Osteocyte (in vitro differentiated cells): ENCODE results near the gene ZNF785. TPM values are rescaled to one million over a fixed set of nuclear protein-coding genes. Genes with fewer than 3 reads are reported as not detected.
"Not testable (repeated sequence)": the region's sequence is repeated elsewhere in the genome, so short reads cannot be mapped to it uniquely, and the experiment has no call there.

ENCODE experiments used
- DNase-seq: peaks from one replicate; pipeline ENCODE4 v3.0.0; 2021; ENCODE audit warnings: mixed read lengths; ENCODE audit not compliant: unreplicated experiment; ENCODE audit errors: extremely low spot score
- H3K27ac Mint-ChIP-seq: one replicate; pipeline ENCODE4 v1.8.0; 2021; ENCODE audit warnings: mild to moderate bottlenecking, mixed read lengths; ENCODE audit not compliant: unreplicated experiment
- H3K27me3 Mint-ChIP-seq: one replicate; pipeline ENCODE4 v1.8.0; 2021; ENCODE audit warnings: mixed read lengths; ENCODE audit not compliant: unreplicated experiment
- H3K36me3 Mint-ChIP-seq: one replicate; pipeline ENCODE4 v1.8.0; 2021; ENCODE audit warnings: mixed read lengths; ENCODE audit not compliant: unreplicated experiment
- H3K4me1 Mint-ChIP-seq: one replicate; pipeline ENCODE4 v1.8.0; 2021; ENCODE audit warnings: mixed read lengths; ENCODE audit not compliant: unreplicated experiment
- H3K4me3 Mint-ChIP-seq: one replicate; pipeline ENCODE4 v1.8.0; 2021; ENCODE audit warnings: mild to moderate bottlenecking, moderate library complexity, mixed read lengths; ENCODE audit not compliant: unreplicated experiment
- H3K9me3 Mint-ChIP-seq: one replicate; pipeline ENCODE4 v1.8.0; 2021; ENCODE audit warnings: mixed read lengths; ENCODE audit not compliant: unreplicated experiment
- total RNA-seq: library from RNA; stranded (reverse); gene quantifications from 2 replicates; pipeline ENCODE4 v1.2.1, GENCODE V29; 2021
- TF ChIP-seq, protein P1 (sequence below): fragments of 200-600 bp; sonication (generic); IDR thresholded peaks from 2 replicates; pipeline ENCODE4 v1.5.0; 2021; ENCODE audit warnings: antibody characterized with exemption, mild to moderate bottlenecking, moderate library complexity

Gene ZNF785
- total RNA-seq, 1 donor from 2014 or later, result 19.8 TPM

DNA sequence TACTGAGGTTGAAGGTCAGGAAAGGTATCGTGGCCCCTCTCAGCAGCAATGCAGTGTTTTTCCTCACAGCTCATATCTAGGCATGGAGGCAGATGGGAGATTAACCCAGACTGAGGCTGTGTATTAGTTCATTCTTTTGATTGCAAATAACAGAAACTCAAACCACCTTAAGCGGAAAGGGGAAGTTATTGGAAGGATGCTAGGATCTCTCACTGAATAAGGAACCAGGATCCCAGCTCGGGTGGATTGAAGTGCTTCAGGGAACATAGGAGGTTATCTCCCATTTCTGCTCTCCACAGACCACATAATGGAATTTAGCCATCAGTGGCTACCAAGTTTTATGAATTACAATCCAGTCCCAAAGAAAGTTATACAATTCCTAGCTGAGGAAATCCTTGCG, 16.5 kb upstream of the ZNF785 start:
- TF ChIP-seq, protein P1, sequence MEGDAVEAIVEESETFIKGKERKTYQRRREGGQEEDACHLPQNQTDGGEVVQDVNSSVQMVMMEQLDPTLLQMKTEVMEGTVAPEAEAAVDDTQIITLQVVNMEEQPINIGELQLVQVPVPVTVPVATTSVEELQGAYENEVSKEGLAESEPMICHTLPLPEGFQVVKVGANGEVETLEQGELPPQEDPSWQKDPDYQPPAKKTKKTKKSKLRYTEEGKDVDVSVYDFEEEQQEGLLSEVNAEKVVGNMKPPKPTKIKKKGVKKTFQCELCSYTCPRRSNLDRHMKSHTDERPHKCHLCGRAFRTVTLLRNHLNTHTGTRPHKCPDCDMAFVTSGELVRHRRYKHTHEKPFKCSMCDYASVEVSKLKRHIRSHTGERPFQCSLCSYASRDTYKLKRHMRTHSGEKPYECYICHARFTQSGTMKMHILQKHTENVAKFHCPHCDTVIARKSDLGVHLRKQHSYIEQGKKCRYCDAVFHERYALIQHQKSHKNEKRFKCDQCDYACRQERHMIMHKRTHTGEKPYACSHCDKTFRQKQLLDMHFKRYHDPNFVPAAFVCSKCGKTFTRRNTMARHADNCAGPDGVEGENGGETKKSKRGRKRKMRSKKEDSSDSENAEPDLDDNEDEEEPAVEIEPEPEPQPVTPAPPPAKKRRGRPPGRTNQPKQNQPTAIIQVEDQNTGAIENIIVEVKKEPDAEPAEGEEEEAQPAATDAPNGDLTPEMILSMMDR, result no peak
- DNase-seq, result no peak
- H3K27me3 Mint-ChIP-seq, result no peaks in the 10 kb centered on the region
- H3K36me3 Mint-ChIP-seq, result peaks cover 28% of the 10 kb centered on the region
- H3K4me1 Mint-ChIP-seq, result no peaks in the 10 kb centered on the region
- no peaks in the 10 kb centered on the region for H3K9me3 Mint-ChIP-seq
- no peak overlapping the region for H3K4me3 Mint-ChIP-seq
- no peak overlapping the region for H3K27ac Mint-ChIP-seq

DNA sequence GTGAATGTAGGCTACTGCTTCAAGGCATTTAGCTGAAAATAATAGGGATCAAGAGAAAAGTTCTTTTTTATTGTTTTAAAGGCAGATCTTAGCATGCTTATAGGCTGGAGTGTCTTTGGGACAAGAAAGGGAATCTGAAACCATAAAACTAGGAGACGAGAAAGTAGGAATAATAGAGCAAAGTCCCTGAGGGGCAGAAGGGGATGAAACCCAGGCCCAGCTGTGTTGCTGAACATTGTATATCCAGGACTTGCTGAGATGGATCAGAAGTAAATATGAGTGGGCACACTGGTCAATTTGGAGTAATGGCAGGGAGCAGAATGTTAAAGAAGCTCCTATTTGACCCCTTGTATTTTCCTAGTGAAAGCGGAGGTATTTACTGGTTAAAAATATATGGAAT, 15.4 kb upstream of the ZNF785 start:
- Mint-ChIP-seq H3K9me3 (no peaks in the 10 kb centered on the region), H3K4me3 (no peak overlapping the region), H3K36me3 (peaks cover 21% of the 10 kb centered on the region), H3K27ac (no peak overlapping the region), H3K4me1 (no peaks in the 10 kb centered on the region), H3K27me3 (no peaks in the 10 kb centered on the region)
- TF ChIP-seq, protein P1, result no peak
- DNase-seq, result no peak

DNA sequence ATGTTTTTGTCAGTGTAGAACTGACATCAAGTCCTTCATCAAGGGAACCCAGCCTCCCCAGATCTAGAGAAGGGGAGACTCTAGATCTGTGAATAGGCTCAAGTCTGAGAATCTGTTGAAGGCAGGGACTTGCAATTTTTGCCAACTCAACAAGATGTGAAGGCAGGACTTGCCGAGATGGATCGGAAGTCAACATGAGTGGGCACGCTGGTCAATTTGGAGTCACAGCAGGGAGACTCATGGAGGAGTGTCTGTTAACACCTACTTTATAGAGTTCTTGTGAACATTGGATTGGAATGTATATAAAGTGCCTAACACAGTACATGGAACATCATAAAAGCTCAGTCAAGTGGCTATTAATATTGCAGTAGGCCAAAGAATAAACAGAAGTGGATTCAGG, 14.7 kb upstream of the ZNF785 start:
- H3K4me1 Mint-ChIP-seq, result no peaks in the 10 kb centered on the region
- TF ChIP-seq, protein P1, result no peak
- DNase-seq, result no peak
- H3K27ac Mint-ChIP-seq, result no peak overlapping the region
- peaks cover 17% of the 10 kb centered on the region for H3K36me3 Mint-ChIP-seq
- no peaks in the 10 kb centered on the region for H3K9me3 Mint-ChIP-seq
- H3K27me3 Mint-ChIP-seq, result no peaks in the 10 kb centered on the region
- H3K4me3 Mint-ChIP-seq, result no peak overlapping the region

DNA sequence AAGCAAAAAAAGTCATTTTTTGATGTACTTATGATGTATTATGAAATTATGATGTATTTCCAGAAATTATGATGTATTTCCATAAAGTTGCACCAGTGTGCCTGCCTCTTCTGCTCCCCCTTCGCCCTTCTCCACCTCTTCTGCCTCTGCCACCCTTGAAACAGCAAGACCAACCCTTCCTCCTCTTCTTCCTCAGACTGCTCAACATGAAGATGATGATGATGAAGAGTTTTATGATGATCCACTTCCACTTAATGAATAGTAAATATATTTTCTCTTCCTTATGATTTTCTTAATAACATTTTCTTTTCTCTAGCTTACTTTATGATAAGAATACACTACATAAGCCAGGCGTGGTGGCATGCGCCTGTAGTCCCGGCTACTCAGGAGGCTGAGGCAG, 7.4 kb upstream of the ZNF785 start:
- no peak for DNase-seq
- Mint-ChIP-seq H3K27me3 (no peaks in the 10 kb centered on the region), H3K27ac (no peak overlapping the region), H3K4me1 (no peaks in the 10 kb centered on the region), H3K36me3 (no peaks in the 10 kb centered on the region), H3K9me3 (peaks cover 6% of the 10 kb centered on the region), H3K4me3 (no peak overlapping the region)
- TF ChIP-seq, protein P1, result no peak

DNA sequence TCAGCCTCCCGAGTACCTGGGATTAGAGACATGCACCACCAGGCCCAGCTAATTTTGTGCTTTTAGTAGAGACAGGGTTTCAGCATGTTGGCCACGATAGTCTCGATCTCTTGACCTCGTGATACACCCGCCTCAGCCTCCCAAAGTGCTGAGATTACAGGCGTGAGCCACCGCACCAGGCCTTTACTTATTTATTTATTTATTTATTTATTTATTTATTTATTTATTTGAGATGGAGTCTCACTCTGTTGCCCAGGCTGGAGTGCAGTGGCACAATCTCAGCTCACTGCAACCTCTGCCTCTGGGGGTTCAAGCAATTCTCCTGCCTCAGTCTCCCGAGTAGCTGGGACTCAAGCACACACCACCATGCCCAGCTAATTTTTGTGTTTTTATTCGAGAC, 5.4 kb upstream of the ZNF785 start:
- not testable (repeated sequence) for DNase-seq, H3K27ac Mint-ChIP-seq, H3K36me3 Mint-ChIP-seq, H3K4me3 Mint-ChIP-seq, H3K9me3 Mint-ChIP-seq, H3K27me3 Mint-ChIP-seq, H3K4me1 Mint-ChIP-seq

DNA sequence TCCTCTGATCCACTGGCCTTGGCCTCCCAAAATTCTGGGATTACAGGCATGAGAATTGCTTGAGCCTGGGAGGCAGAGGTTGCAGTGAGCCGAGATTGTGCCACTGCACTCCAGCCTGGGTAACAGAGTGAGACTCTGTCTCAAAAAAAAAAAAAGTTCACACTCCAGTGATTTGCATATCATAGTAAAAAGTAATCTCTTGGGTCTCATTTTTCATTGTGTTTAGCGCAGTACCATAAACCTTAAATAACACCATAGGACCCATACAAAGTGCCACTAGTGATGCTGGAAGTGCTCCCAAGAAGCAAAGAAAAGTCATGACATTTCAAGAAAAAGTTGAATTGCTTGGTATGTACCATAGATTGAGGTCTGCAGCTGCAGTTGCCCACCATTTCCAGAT, 4.1 kb upstream of the ZNF785 start:
- H3K27me3 Mint-ChIP-seq, H3K9me3 Mint-ChIP-seq, H3K36me3 Mint-ChIP-seq, H3K27ac Mint-ChIP-seq, H3K4me3 Mint-ChIP-seq, DNase-seq, H3K4me1 Mint-ChIP-seq: not testable (repeated sequence)
